Fibroblast of peridontal ligament (primary cell): Measurements from ENCODE around the gene TRIO.
"Not testable (repeated sequence)": the region's sequence is repeated elsewhere in the genome, so short reads cannot be mapped to it uniquely, and the experiment has no call there.

Source experiments
- DNase-seq: peaks from one replicate; pipeline ENCODE4 v3.0.0-alpha.2; 2010; ENCODE audit errors: extremely low read depth

TRIO gene

GRCh38 chr5:14431534-14431933 is 288.4 kb downstream of the TRIO start:
- DNase-seq: no peak

GRCh38 chr5:14432931-14433589 is 289.9 kb downstream of the TRIO start:
- no peak for DNase-seq

GRCh38 chr5:14435481-14435880 is 292.3 kb downstream of the TRIO start:
- DNase-seq: no peak

GRCh38 chr5:14436122-14436521 is 293.0 kb downstream of the TRIO start:
- not testable (repeated sequence) for DNase-seq

- DNase-seq: no peak
These were observed 293.8 kb downstream of the TRIO start for GRCh38 chr5:14436801-14437542.

GRCh38 chr5:14438195-14438606 is 295.1 kb downstream of the TRIO start:
- DNase-seq: no peak

GRCh38 chr5:14439087-14439871 is 296.1 kb downstream of the TRIO start:
- no peak for DNase-seq

GRCh38 chr5:14440223-14440581 is 297.1 kb downstream of the TRIO start:
- no peak for DNase-seq

- DNase-seq: peak; percentile 95
These were observed 297.7 kb downstream of the TRIO start for GRCh38 chr5:14440582-14441431.

GRCh38 chr5:14441641-14442040 is 298.5 kb downstream of the TRIO start:
- no peak for DNase-seq

- no peak for DNase-seq
These were observed 299.4 kb downstream of the TRIO start for GRCh38 chr5:14442536-14442935.

GRCh38 chr5:14443671-14444093 is 300.5 kb downstream of the TRIO start:
- DNase-seq: peak; percentile 36

- DNase-seq: no peak
These were observed 301.0 kb downstream of the TRIO start for GRCh38 chr5:14444161-14444560.

- no peak for DNase-seq
These were observed 301.9 kb downstream of the TRIO start for GRCh38 chr5:14445013-14445412.

GRCh38 chr5:14445576-14446290 is 302.6 kb downstream of the TRIO start:
- peak; percentile 42 for DNase-seq

GRCh38 chr5:14447958-14448911 is 305.1 kb downstream of the TRIO start:
- DNase-seq: peak; percentile 77

- DNase-seq: peak; percentile 65
These were observed 306.0 kb downstream of the TRIO start for GRCh38 chr5:14449052-14449661.

- DNase-seq: peak; percentile 94
These were observed 306.9 kb downstream of the TRIO start for GRCh38 chr5:14450018-14450524.

GRCh38 chr5:14450742-14451141 is 307.6 kb downstream of the TRIO start:
- no peak for DNase-seq
